HG03175 (cell line): ENCODE data around the gene USP36.

Experiments used
- ATAC-seq: cut with Tn5 transposase; IDR thresholded peaks from one replicate; pipeline ENCODE4 v1.9.1; 2021; ENCODE audit warnings: mild to moderate bottlenecking, moderate library complexity; ENCODE audit not compliant: unreplicated experiment

The USP36 gene

DNA sequence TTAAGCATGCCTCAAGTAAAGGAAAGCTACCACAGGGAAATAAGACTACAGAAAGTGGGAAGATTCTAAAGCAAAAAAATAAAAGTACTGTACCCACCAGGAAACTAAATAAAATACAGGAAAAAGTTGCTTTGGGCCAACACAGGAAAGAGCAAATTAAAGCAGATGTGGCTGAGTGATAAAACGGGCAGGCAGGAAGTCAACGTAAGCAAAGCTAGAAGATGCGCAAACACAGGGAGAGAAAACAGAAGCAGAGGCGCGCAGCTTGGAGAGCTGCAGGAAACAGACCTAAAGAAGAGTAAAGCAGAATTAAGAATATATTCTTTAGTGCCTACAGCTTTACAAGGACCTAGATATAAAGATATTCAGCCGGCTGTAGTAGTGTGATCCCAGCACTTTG is 21.7 kb downstream of the USP36 start:
- ATAC-seq: no peak

DNA sequence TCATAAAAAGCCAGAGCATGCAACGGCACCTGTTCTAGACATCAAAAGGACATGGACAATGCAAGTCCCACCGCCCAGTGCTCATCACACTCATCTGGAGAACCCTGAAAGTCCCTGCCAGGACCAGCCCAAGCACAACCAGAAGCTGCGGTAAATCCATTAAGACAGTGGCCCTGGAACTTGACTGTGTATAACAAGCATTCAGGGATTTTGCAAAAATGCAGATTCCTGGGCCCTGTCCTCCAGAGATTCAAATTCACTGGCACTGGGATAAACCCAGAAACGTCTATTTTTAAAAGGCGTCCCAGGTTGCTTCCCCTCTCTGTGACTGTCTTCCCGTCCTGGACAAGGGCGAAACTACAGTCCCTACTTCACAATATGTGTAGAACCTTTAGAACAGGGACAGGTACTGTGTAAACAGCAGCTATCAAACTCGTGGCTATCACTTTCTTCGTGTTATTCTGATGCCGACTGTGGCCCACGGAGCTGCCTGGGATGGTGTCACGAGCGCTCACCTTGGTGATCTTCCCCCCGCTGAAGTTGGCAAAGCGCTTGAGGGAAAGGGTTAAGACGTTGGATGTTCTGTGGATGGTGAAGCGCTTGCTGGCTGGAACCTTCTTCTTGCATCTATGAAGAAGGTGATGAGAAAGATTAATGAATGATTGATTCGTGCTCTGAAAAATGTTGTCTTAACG is 22.3 kb downstream of the USP36 start:
- ATAC-seq: no peak

DNA sequence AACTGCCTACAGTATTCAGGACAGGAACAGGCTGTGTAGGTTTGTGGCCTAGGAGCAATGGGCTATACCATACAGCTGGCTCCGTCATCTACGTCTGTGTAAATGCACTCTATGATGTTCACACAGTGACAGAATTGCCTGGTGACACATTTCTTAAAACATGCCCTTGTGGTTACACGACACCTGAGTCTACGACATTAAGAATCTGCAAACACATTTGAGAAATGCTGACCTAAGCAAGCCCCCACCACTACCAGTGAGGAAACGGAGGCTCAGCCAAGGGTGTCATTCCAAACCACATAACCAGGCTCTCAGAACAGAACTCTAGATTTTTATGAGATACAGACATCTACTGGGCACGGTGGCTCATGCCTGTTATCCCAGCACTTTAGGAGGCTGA is 23.5 kb downstream of the USP36 start:
- no peak for ATAC-seq

DNA sequence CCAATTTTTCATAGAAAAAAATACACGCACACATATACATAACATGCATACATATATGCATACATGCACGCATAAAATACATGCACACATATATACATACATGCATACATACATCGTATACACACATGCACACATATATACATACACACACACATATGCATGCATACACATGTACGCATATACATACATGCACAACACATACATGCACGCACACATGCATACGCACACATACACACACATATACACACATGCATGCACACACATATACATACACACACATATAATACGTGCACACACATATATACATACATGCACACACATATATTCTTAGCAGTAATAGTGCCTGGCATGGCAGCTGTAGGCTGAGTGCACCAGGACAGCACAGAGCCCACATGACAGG is 24.9 kb downstream of the USP36 start:
- no peak for ATAC-seq

DNA sequence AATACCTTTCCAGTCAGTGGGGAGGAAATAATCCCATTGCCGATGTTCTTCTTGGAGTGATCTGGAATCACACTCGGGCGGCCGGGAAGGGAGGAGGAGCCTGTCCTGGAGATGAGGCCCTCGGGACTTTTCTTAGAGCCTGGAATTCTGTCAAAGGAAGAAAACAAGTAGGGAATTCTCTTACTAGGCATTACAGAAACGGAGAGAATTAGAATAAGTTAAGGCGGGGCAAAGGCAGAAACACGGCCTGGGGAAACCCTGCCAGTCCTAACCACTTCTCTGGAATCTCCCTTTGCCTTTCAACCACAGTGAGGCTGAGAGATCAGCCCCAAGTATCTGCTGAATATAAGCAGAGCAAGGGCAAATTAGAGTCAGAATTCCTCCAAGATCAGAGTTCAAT is 27.8 kb downstream of the USP36 start:
- no peak for ATAC-seq

DNA sequence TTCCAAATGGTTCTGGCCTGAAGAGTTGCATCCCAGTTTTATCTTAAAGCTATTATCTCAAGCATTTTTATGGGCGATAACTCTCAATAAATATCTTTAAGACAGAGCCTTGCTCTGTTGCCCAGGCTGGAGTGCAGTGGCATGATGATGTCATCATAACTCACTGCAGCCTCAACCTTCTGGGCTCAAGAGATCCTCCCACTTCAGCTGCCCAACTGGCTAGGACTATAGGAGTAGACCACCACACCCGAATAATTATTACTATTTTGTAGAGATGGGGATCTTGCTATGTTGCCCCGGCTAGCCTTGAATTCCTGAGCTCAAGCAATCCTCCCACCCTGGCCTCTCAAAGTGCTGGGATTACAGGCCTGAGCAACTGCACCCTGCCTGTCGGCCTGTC is 32.5 kb downstream of the USP36 start:
- no peak for ATAC-seq

DNA sequence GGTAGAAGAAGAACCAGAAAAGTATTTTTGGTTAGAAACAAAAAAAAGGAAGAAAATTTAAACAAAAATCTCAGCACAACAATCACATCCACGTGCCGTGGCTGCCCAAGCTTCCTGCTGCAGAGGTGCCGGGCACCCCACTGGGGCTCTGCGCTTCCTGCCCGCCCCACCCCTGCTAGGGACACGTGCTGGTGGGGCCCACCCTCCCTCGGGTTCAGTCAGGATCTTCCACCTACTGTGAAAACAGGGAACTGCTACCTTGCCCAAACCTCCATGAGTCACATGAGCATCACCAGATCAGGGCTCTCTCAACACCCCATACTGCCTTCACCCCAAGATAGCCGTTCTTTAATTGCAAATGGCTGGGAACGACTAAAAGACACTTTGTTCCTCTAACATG is 34.2 kb downstream of the USP36 start:
- ATAC-seq: no peak

DNA sequence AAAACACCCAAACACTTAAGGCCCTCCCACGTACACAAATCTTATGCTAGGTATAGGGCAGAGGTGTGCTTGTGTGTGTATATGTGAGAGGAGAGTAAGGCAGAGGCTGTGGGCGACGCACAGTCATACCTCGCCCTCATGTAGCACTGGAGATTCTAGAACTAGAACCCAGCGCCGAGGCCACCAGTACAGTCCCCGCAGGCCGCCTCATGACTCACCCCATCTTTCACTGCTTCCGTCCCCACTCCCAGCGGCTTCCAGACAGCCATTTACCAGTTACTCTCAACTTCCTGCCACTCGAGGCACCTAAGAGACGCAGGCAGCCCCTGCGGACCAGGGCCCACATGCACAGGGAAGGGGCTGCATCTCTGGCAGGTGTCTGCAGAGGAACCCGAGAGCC is 35.3 kb downstream of the USP36 start:
- no peak for ATAC-seq

DNA sequence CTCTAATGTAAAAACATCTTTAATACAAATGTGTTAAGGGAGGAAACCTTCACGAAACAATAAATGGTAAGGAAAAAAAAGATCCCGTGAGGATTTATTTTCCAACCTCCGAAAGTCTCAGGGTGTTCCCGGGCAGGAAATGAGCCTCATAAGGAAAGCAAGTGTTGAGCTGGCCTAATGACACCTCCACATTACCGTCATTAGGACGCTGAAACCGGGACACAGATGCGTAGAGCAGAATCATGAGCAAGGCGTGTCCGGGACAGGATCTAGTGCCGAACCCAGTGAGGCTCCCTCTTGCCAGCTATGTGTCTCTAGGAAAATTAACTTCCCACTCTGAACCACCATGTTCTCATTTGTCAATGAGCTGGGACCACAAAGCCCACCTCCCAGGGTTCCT is 35.8 kb downstream of the USP36 start:
- no peak for ATAC-seq

DNA sequence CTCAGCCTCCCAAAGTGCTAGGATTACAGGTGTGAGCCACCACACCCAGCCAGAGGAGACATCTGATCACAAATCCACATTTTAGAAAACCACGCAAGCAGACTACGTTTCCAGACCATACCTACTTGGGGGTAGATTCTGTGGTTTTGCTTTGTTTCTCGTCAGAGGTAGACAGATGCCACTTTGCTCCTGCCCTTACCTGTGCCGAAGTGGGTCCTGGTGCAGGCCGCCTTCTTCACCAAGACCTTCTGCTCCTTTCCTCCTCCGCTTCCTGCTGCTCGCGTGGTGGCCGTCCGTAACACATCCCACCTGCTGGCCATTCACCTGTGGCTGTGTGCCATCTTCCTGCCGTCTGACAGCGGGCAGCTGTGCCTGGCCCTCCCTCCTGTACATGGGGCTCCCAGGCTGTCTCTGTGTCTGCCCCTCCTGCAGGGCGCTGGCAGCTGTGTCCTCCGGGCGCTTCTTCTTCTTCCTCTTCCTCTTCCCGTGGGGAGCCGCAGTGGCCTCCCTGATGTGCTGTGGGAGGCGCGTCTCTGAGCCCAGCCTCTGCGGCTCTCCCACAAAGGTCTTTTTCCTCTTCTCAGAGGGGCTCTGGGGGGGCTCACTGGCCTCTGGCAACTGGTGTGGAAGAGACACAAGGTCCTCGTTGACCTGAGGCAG is 37.3 kb downstream of the USP36 start:
- ATAC-seq: no peak

DNA sequence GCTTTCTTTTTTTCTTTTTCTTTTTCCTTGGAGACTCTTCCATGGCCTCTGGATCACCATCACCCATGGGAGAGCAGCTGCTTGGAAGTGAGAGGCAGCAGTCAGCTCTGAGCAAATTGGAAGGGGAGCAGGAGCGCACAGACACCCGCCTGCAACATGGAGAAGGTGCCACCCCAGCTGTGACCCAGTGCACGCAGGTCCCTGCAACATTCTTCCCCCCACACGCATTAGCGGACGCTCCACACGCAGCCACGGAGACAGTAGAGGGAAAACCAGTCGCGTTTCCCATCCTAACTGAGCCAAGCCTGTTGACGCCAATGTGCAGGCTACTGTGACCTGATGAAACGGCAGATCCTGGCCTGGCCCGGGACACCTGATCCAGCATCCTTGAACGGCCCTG is 38.2 kb downstream of the USP36 start:
- no peak for ATAC-seq

DNA sequence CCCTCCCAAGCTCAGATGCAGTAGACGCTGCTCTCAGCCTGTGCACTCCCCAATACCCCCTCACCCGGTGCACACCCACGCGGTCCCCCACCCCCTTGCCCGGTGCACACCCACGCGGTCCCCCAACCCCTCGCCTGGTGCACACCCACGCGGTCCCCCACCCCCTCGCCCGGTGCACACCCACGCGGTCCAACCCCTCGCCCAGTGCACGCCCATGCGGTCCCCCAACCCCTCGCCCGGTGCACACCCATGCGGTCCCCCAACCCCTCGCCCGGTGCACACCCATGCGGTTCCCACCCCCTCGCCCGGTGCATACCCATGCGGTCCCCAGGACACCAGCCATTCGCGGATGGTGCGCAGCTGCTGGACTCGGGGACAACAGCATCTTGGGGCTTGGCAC is 38.6 kb downstream of the USP36 start:
- ATAC-seq: no peak

DNA sequence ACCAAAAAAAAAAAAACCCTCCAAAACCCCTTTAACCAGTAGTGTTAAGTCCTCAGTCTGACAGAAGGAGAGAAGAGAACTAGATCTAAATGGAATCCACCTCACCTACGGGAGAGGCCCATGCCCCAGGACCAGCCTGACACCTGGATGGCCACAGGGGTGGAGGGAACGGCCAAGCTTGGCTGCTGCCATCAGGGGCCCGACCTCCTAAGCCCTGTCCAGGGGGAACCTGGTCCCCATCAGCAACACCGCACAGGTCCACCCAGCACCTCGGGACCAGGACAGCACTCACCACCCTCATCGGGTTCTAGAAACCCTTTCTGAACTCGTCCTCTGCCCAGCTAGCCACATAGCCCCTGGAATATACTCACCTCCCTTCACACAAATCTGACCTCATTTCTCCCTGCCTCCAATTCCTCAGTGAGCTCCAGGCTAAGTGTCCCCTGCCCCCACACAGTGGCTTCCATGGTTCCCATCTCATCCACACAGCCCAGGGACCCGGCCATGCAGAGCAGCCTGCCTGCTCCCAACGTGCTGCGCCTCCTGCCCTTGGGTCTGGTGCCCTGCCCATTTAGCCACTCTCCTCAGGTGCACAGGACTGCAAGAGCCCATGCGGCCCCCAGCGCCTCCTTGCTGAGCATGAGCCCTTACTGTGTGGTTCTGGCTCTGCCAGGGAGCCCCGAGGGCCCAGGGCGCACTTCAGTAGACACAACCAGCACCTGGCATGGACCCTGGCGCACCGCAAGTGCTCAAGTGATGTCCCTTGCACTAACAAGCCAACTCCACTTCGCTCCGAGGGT is 40.3 kb downstream of the USP36 start:
- ATAC-seq: no peak

DNA sequence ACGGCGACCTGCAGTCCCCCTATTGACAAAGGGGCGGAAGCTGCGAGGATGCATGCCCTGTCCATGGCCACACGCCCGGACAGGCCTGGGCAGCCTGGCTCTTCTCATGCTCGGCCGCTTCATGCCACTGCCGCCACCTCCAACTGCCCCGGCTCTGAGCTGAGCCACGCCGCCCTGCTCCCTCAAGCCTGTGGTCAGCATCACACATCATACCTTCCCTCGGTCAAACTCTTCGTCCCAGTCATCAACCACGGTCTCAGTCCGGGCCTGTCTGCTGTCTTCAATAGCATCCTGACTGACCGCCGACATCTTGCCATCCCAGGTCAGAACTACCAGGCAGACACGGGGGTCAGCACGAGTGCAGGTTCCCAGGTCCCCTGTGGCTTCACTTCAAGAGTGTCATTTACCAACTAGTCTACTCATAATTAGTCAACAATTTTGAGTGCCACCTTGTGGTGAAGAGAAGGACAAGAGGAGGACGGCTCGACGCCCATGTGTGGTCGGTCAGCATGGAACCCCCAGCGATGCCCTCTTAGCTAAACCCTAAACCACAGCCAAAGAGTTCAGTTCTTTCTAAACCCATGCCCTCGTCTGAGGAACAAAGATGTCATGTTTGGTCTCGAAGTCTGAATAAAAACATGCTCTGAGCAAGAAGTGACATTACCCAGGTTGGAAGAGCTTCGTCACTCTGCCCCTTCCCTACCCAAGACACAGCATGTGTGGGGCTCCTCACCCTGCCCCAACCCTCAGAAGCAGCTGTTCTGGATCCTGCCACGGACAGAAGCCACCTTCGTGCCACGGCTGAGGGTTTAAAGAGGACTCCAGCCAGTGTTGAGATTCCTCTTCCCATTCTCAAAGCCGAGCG is 41.7 kb downstream of the USP36 start:
- ATAC-seq: no peak

DNA sequence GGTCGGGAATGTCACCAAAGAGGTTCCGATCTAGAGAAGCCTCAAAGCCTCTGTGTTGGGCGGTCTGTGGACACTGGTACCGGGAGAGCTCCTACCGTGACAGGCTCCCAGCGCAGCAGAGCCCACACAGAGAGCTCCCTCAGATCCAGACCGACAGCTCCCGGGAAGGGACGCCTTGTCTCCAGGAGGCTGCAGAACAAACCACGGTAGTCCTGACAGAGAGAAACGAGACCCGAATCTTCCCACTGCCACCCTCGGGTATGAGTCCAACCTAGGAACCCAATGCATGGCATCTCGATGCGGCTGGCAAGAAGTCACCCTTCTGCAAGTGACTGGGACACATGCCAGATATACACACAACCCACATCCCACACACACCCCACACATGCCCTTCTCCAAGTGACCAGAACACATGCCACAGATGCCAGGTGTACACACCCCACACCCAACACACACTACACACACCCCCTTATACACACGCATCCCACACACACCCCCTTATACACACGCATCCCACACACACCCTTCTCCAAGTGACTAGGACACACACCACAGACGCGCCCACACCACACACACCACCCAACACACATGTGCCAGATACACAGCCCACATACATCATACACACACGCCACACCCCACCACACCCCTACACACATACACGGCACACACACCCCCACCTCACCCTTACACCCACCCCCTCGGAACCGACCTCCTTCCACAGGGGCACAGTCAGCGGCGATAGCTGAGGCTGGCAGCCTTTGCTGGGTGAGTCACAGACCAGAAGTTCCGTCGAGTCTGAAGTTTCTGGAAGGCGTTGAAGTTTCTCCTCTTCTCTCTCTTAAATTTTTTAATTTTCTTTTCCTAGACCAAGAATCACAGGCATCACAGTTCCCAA is 42.7 kb downstream of the USP36 start:
- ATAC-seq: no peak

DNA sequence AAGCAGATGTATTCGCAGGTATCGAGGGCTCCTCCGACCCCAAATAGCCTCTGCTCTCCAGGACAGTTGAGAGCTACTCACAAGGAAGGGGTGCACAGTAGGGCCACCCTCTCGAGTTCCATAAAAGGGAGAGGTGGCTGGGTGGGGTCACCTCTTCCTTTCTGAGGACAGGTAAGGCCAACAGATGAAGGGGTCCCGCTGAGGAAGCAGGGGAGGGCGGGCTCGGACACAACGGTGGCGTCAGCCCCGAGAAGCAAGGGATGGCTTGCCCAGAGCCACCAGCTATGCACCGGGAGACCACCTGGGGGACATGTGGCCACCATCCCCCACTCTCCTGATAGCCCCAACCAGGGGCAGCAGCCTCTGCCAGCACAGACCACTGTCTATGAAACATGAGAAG is 43.4 kb downstream of the USP36 start:
- no peak for ATAC-seq

DNA sequence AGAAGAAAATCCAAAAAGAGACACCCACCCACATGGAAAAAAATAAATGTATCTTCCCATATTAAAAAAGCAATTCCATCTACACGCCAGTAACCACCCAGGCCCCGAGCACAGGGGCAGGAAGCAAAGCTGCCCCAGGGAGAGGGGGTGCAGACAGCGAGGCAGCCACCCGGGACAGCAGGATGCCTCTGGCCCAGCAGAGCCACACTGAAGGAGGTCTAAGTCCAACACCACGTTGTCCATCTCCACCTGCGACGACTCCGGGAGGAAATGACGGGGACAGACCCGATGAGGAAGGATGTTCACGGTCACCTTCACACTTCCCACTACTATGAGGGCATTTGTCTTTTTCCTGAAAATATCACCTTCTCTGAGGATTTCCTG is 44.1 kb downstream of the USP36 start:
- no peak for ATAC-seq

DNA sequence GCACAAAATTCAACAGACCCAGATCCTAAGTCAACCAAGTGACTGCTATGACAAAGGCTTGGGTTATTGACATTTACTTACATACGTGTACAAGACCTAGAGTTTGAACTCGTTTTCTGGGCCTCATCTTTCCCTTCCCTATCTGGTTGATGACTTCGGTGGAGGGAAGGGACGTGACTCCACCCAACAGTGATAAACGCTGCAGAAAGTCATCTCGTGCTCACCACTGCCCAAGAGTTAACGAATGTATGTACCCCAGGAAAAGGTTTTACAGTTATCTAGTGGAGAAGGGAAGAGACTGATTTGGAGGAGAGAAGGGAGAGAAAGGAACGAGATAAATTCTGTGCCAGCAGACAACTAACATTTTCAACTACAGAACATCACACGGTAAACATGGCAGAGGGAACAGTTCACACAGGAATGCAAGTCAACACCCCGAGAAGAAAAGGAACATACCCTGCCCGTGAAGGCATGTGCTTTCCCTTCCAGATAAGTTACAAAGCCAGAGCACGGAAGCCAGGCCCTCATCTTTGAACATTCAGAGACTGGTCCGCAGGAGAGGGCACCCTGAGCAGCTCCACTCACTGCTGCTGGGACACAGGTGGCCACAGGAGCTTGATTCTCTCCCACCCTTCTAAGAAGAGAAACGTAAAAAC is 44.6 kb downstream of the USP36 start:
- ATAC-seq: no peak

DNA sequence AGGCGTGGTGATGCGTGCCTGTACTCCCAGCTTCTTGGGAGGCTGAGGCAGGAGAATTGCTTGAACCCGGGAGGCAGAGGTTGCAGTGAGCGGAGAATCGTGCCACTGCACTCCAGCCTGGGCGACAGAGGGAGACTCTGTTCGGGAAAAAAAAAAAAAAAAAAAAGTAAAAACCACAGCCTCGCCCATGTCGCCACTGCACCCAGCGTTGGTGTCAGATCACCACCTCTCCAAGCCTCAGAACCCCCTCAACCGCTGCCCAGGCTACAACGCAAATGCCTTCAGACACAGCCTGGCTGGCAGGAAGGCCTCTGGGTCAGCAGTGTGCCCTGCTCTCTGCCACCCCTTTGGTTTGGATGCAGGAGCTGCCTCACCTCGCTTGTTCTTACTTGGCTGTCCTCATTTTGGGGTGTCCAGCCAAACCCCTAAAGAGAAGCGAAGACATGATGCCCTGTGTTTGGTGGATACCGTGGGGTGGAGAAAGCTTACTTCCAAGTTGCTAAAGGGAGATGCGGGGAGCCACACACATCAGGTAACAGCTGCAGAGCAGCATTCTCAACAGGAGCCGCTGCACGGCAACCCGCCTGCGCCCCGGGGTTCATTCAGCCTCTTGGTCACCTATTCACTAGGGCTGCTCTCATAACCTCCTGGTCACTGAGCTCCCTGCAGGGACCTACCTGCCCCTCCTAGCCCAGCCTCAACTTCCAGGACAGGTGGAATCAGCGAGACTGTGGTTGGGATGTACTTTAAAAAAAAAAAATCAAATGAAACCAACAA is 45.6 kb downstream of the USP36 start:
- no peak for ATAC-seq
